OCI-LY7 (cell line): ENCODE data around the gene KLHL22. TPM values are rescaled to one million over a fixed set of nuclear protein-coding genes. Genes with fewer than 3 reads are reported as not detected.

Source experiments
- BruUV-seq: library from RNA; stranded (reverse); fragments of 400-500 nt; replicated peaks from 2 replicates; lab custom pipeline; 2021; lab: Mats Ljungman, UMichigan
- CTCF ChIA-PET: fragments of 300-600 bp; sonication (Branson Sonifier 250); formaldehyde crosslinking; loops from one replicate; lab custom pipeline; 2022; ENCODE audit warnings: antibody characterized with exemption; ENCODE audit not compliant: unreplicated experiment; lab: Charles Lee
- POLR2A ChIA-PET: fragments of 300-600 bp; sonication (Branson Sonifier 250); formaldehyde crosslinking; loops from one replicate; lab custom pipeline; 2022; ENCODE audit warnings: antibody characterized with exemption; lab: Charles Lee
- DNase-seq: peaks from one replicate; pipeline ENCODE4 v3.0.0-alpha.2; 2015; ENCODE audit warnings: low spot score
- H2AFZ ChIP-seq: fragments of 200-600 bp; sonication (generic), shearing (Covaris generic); 2 replicates; pipeline ENCODE4 v1.6.1; 2014; ENCODE audit warnings: mild to moderate bottlenecking, antibody characterized with exemption, low read length, moderate library complexity
- H3K27ac ChIP-seq: fragments of 200-600 bp; sonication (generic); 2 replicates; pipeline ENCODE4 v1.5.1; 2014; ENCODE audit warnings: mixed run types, low read depth, mild to moderate bottlenecking, moderate library complexity, low read length, inconsistent platforms; ENCODE audit not compliant: poor library complexity, severe bottlenecking
- H3K36me3 ChIP-seq: fragments of 200-600 bp; sonication (generic); 2 replicates; pipeline ENCODE4 v1.6.1; 2014; ENCODE audit warnings: mild to moderate bottlenecking, antibody characterized with exemption, low read length, moderate library complexity, mixed read lengths; ENCODE audit not compliant: insufficient read depth
- H3K4me1 ChIP-seq: fragments of 200-600 bp; sonication (generic); 2 replicates; pipeline ENCODE4 v1.5.1; 2014; ENCODE audit warnings: mild to moderate bottlenecking, low read length; ENCODE audit not compliant: insufficient read depth, poor library complexity, severe bottlenecking
- H3K4me2 ChIP-seq: fragments of 200-600 bp; sonication (generic); 2 replicates; pipeline ENCODE4 v1.6.1; 2014; ENCODE audit warnings: mild to moderate bottlenecking, low read length
- H3K4me3 ChIP-seq: fragments of 200-600 bp; sonication (generic); 2 replicates; pipeline ENCODE4 v1.5.1; 2014; ENCODE audit warnings: mild to moderate bottlenecking, low read depth, low read length; ENCODE audit not compliant: poor library complexity, severe bottlenecking
- H3K79me2 ChIP-seq: fragments of 200-600 bp; sonication (generic); 2 replicates; pipeline ENCODE4 v1.6.1; 2016; ENCODE audit warnings: low read depth, mild to moderate bottlenecking, low read length, moderate library complexity, mixed read lengths; ENCODE audit not compliant: insufficient read depth
- H3K9me2 ChIP-seq: fragments of 200-600 bp; sonication (generic); 2 replicates; pipeline ENCODE4 v1.6.1; 2016; ENCODE audit warnings: mild to moderate bottlenecking, low read length, mixed read lengths; ENCODE audit not compliant: insufficient read depth
- H3K9me3 ChIP-seq: fragments of 200-600 bp; sonication (generic); 2 replicates; pipeline ENCODE4 v1.6.1; 2014; ENCODE audit warnings: mild to moderate bottlenecking, mixed run types, low read length, mixed read lengths
- H4K20me1 ChIP-seq: fragments of 200-600 bp; sonication (generic); 2 replicates; pipeline ENCODE4 v1.6.1; 2014; ENCODE audit warnings: mild to moderate bottlenecking, antibody characterized with exemption, low read length, moderate library complexity, mixed read lengths; ENCODE audit not compliant: insufficient read depth
- EZH2phosphoT487 ChIP-seq: fragments of 200-600 bp; sonication (generic); IDR thresholded peaks from 2 replicates; pipeline ENCODE4 v1.6.1; 2018; ENCODE audit warnings: low read depth, borderline replicate concordance, mild to moderate bottlenecking, mixed run types, antibody characterized with exemption, low read length, moderate library complexity, mixed read lengths
- intact Hi-C: fragments of 100-400 bp; cut with micrococcal nuclease; formaldehyde crosslinking; loops from one replicate; pipeline ENCODE4 v1.10.0; 2022; ENCODE audit not compliant: unreplicated experiment
- total RNA-seq, 2 experiments: library from RNA; depleted of rRNA in 1 of 2; stranded (reverse); fragments of >200 nt in 1 of 2; shearing (Covaris generic) in 1 of 2; gene quantifications; 2 replicates each; pipeline ENCODE4 v1.2.3, GENCODE V29; 2014 to 2022
- TF ChIP-seq, protein P1 (sequence below): fragments of 200-600 bp; sonication (generic); conservative IDR thresholded peaks from 2 replicates; pipeline ENCODE4 v1.5.1; 2014; ENCODE audit warnings: mild to moderate bottlenecking, antibody characterized with exemption, low read length, moderate library complexity, mixed read lengths

Gene KLHL22
- total RNA-seq, 2 experiments from 2014 or later = 14.8 to 38.1 TPM

- Histone ChIP-seq H3K9me3 (no peaks in the 10 kb centered on the region), H4K20me1 (no peaks in the 10 kb centered on the region), H3K27ac (no peak overlapping the region), H3K79me2 (no peaks in the 10 kb centered on the region), H3K36me3 (no peaks in the 10 kb centered on the region), H2AFZ (no peak overlapping the region), H3K4me3 (no peak overlapping the region), H3K9me2 (no peaks in the 10 kb centered on the region), H3K4me2 (no peak overlapping the region), H3K4me1 (peaks cover 4% of the 10 kb centered on the region)
- intact Hi-C loops = no loop called here
- no peak for TF ChIP-seq EZH2phosphoT487
- TF ChIP-seq, protein P1, sequence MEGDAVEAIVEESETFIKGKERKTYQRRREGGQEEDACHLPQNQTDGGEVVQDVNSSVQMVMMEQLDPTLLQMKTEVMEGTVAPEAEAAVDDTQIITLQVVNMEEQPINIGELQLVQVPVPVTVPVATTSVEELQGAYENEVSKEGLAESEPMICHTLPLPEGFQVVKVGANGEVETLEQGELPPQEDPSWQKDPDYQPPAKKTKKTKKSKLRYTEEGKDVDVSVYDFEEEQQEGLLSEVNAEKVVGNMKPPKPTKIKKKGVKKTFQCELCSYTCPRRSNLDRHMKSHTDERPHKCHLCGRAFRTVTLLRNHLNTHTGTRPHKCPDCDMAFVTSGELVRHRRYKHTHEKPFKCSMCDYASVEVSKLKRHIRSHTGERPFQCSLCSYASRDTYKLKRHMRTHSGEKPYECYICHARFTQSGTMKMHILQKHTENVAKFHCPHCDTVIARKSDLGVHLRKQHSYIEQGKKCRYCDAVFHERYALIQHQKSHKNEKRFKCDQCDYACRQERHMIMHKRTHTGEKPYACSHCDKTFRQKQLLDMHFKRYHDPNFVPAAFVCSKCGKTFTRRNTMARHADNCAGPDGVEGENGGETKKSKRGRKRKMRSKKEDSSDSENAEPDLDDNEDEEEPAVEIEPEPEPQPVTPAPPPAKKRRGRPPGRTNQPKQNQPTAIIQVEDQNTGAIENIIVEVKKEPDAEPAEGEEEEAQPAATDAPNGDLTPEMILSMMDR = no peak
- DNase-seq = no peak
- ChIA-PET POLR2A (interaction anchor here (0.6 kb wide), 1 partner anchor 78 kb away, joined by 4 read pairs; no protein-coding TSS in a partner anchor), CTCF (interaction anchor here (0.5 kb wide), 1 partner anchor 13 kb away, joined by 4 read pairs; no protein-coding TSS in a partner anchor)
- no TSS peak for BruUV-seq
Observed at GRCh38 chr22:20430720-20431510, 64.7 kb downstream of the KLHL22 start.

DNA sequence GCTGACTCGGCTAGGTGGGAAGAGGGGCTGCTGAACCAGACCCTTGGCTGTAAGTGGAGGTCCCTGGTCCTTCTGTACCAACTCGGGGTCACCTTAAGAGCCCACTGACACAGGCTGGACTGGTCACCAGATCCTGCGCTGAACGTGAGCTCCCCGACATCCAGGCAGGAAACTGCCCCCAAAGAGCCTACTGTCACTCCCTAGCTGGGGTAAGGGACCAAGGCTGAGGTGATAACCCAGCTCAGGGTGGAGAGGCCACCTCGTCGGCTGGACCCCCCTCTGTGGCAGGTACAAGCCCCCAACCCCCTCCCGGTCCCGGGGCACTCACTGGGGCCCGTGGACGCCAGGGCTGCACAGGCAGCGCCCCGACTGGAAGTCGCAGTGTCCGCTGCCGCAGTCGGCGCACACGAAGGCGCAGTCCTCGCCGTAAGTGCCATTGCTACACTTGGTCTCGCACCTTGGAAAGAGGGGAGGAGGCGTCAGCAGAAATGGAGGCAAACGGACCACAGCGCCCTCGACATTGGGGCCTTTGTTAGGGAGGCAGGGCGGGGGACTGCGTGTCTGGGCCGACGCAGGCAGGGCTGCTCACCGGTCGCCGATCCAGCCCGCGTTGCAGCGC lies 65.4 kb downstream of the KLHL22 start:
- Histone ChIP-seq H3K27ac (no peak overlapping the region), H4K20me1 (no peaks in the 10 kb centered on the region), H3K36me3 (no peaks in the 10 kb centered on the region), H3K9me2 (no peaks in the 10 kb centered on the region), H3K79me2 (no peaks in the 10 kb centered on the region), H3K4me1 (peaks cover 4% of the 10 kb centered on the region), H3K4me2 (no peak overlapping the region), H3K4me3 (no peak overlapping the region), H3K9me3 (no peaks in the 10 kb centered on the region), H2AFZ (no peak overlapping the region)
- no TSS peak for BruUV-seq
- POLR2A ChIA-PET = interaction anchor here (0.6 kb wide), 2 partner anchors 79 to 519 kb away, joined by 3 to 4 read pairs; no protein-coding TSS in a partner anchor
- CTCF ChIA-PET = interaction anchor here (0.5 kb wide), 1 partner anchor 12 kb away, joined by 4 read pairs; no protein-coding TSS in a partner anchor
- intact Hi-C loops = no loop called here
- DNase-seq = no peak
- TF ChIP-seq EZH2phosphoT487 = no peak

GRCh38 chr22:20429254-20430100 lies 66.1 kb downstream of the KLHL22 start:
- intact Hi-C loops = no loop called here
- no peaks in the 10 kb centered on the region for H4K20me1 ChIP-seq
- H2AFZ ChIP-seq = no peak overlapping the region
- H3K36me3 ChIP-seq = no peaks in the 10 kb centered on the region
- POLR2A ChIA-PET = interaction anchor here (0.6 kb wide), 2 partner anchors 25 to 518 kb away, joined by 3 read pairs; no protein-coding TSS in a partner anchor
- no peaks in the 10 kb centered on the region for H3K9me3 ChIP-seq
- no peak overlapping the region for H3K27ac ChIP-seq
- peak; percentile 65 for DNase-seq
- CTCF ChIA-PET = interaction anchor here (0.6 kb wide), 1 partner anchor 34 kb away, joined by 3 read pairs; no protein-coding TSS in a partner anchor
- peak overlapping the region; percentile 57 for H3K4me2 ChIP-seq
- BruUV-seq = no TSS peak
- no peaks in the 10 kb centered on the region for H3K79me2 ChIP-seq
- H3K9me2 ChIP-seq = no peaks in the 10 kb centered on the region
- peak overlapping the region; percentile 46 for H3K4me3 ChIP-seq
- no peak for TF ChIP-seq EZH2phosphoT487
- TF ChIP-seq, protein P1 = no peak
- peaks cover 4% of the 10 kb centered on the region for H3K4me1 ChIP-seq
